ENCODE data around the gene RPUSD1.

The RPUSD1 gene

GRCh38 chr16:763369-764183, 24.6 kb downstream of the RPUSD1 start:
- Histone ChIP-seq H3K9me3 (no peaks in the 10 kb centered on the region), H3K4me3 (no peak overlapping the region), H3K36me3 (no peaks in the 10 kb centered on the region), H3K27ac (no peak overlapping the region), H3K4me1 (peaks cover 0 to 4% (median 0%) of the 10 kb centered on the region in 4 donors), H3K27me3 (peaks cover 0 to 66% of the 10 kb centered on the region in 2 donors)
- TF ChIP-seq, protein P1, sequence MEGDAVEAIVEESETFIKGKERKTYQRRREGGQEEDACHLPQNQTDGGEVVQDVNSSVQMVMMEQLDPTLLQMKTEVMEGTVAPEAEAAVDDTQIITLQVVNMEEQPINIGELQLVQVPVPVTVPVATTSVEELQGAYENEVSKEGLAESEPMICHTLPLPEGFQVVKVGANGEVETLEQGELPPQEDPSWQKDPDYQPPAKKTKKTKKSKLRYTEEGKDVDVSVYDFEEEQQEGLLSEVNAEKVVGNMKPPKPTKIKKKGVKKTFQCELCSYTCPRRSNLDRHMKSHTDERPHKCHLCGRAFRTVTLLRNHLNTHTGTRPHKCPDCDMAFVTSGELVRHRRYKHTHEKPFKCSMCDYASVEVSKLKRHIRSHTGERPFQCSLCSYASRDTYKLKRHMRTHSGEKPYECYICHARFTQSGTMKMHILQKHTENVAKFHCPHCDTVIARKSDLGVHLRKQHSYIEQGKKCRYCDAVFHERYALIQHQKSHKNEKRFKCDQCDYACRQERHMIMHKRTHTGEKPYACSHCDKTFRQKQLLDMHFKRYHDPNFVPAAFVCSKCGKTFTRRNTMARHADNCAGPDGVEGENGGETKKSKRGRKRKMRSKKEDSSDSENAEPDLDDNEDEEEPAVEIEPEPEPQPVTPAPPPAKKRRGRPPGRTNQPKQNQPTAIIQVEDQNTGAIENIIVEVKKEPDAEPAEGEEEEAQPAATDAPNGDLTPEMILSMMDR (IDR thresholded peaks at IDR 0.05), result no peak
- intact Hi-C loops (cut with DNase I; ENCODE audit: low total_unique reads), result no loop called here
- DNase-seq, result no peak

DNA sequence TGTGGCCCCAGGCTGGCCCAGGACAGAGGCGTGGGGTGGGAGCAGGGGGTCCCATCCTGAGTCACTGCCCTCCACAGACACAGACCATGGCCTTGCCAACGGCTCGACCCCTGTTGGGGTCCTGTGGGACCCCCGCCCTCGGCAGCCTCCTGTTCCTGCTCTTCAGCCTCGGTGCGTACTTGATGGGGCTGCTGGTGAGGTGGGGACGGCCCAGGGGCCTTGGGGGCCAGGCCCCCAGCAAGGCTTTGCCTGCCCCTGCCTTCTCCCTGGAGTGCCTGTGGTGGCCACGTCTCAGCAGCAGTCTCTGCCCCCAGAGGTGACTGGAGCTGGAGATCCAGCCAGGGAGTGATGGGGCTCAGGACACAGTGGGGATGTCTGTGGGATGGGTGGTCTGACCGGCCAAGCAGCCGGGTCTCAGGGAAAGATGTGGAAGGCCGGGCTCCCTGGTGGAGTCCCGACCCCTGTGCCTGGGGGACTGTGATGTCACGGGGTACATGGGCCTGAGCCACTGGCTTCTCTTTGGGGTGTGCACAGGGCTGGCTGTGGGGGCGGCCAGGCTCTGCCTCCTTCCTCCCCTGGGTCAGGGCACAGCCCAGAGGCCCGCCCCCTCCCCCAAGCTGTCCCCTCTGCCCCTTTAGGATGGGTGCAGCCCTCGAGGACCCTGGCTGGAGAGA, 25.4 kb downstream of the RPUSD1 start:
- TF ChIP-seq, protein P1 (IDR thresholded peaks at IDR 0.05), result no peak
- intact Hi-C loops (cut with DNase I; ENCODE audit: low total_unique reads), result no loop called here
- peaks cover 0 to 65% of the 10 kb centered on the region in 2 donors for H3K27me3 ChIP-seq
- H3K4me1 ChIP-seq, result peaks cover 0 to 4% (median 0%) of the 10 kb centered on the region in 4 donors
- no peaks in the 10 kb centered on the region for H3K36me3 ChIP-seq
- H3K4me3 ChIP-seq, result no peak overlapping the region
- no peaks in the 10 kb centered on the region for H3K9me3 ChIP-seq
- H3K27ac ChIP-seq, result no peak overlapping the region
- no peak for DNase-seq

DNA sequence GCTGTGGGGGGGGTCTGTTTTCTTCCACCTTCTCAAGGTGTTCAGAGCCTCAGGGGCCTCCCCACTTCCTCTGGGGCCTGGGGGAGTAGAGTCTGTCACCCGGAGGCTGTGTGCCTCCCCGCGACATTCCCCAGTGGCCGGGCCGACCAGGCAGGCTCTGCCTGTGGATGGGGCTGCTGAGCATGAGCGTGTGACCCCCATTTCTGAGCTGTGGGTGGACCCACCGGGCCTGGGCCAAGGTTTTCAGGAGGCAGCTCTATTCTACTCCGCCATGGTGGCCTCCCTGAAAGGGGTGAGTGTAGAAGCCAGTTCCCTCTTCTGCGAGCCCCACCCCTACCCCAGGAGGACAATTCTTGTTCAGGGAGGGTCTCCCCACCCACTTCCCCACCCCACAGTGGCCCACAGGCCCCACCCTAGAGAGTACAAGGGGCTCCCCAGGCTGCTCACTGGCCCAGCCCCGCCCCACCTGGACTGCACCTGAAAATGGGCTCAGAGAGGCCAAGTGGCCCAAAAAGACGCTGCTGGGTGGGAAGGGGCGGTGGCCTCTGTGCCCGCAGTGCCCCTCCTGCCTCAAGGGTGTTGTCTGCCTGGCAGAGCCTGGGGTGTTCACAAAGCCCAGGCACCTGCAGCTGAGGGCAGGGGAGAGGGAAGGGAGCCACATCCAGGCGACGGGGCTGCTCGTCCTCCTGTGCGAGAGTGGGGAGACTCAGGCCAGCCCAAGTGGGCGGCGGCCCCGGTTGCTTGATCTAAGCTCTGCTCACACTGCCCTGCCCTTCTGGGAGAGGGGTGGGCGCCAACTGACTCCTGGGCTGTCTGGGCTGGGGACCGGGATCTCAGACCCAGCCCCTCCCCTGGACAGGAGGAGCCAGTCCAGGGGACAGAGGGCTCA, 26.3 kb downstream of the RPUSD1 start:
- Histone ChIP-seq H3K4me1 (peaks cover 0 to 4% (median 0%) of the 10 kb centered on the region in 4 donors), H3K4me3 (no peak overlapping the region), H3K9me3 (no peaks in the 10 kb centered on the region), H3K27ac (no peak overlapping the region), H3K27me3 (peaks cover 0 to 62% of the 10 kb centered on the region in 2 donors), H3K36me3 (no peaks in the 10 kb centered on the region)
- no peak for DNase-seq
- TF ChIP-seq, protein P1 (IDR thresholded peaks at IDR 0.05), result no peak
- intact Hi-C loops (cut with DNase I; ENCODE audit: low total_unique reads), result no loop called here

DNA sequence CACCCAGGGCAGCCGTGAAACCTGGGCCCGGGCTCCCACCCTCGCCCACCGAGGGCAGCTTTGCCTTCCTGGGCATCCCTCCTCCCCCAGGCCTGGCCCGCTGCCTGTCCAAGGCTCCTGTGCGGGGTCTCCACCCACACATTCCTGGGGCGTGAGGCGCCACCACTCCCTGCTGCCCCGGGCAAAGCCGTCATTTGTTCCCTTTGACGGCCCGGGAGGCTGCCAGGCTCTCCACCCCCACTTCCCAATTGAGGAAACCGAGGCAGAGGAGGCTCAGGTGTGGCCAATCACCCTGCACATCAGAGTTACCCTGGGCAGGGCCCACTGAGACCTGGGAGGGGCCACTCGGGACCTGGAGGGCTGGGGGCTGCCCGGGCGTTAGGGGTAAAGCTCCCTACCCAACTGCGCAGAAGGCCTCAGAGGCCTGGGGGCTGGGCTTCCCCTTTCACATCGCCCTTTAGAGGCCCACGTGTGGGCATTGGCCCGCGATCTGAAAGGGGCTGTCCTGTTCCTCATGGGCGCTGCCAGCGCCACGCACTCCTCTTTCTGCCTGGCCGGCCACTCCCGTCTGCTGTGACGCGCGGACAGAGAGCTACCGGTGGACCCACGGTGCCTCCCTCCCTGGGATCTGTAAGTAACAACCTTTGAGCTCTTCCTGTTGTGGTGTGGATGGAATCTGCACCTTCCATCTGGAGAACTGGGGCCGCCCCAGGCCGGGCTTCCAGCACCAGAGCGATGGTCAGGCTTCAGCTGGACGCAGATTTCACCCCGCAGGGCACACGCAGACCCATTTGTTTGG, 27.4 kb downstream of the RPUSD1 start, which contains the start of gene MSLN:
Gene MSLN (plus strand): TSS at position 190 of the 799 bp plus-strand sequence. CDS start 1,947 bp downstream, outside the sequence.
- no peaks in the 10 kb centered on the region for H3K36me3 ChIP-seq
- TF ChIP-seq, protein P1 (IDR thresholded peaks at IDR 0.05), result no peak
- H3K4me1 ChIP-seq, result peaks cover 0 to 4% (median 0%) of the 10 kb centered on the region in 4 donors
- no peaks in the 10 kb centered on the region for H3K9me3 ChIP-seq
- intact Hi-C loops (cut with DNase I; ENCODE audit: low total_unique reads), result no loop called here
- no peak within 1 kb of the TSS for H3K4me3 ChIP-seq
- DNase-seq, result no peak
- H3K27ac ChIP-seq, result no peak within 1 kb of the TSS
- peaks cover 0 to 52% of the 10 kb centered on the region in 2 donors for H3K27me3 ChIP-seq

All from tibial artery (tissue), 4 donors.